ENCODE data around the gene KLHL22. TPM values are rescaled to one million over a fixed set of nuclear protein-coding genes. Genes with fewer than 3 reads are reported as not detected.

KLHL22 gene
- total and polyA plus RNA-seq, 4 donors = 5.3 to 29.9 (median 20.4) TPM

GRCh38 chr22:20440637-20441591, 54.7 kb downstream of the KLHL22 start:
- ATAC-seq (ENCODE audit: low FRiP score) = no peak
- H3K4me1 ChIP-seq (ENCODE audit: control insufficient read depth in 1 of 2, insufficient read depth in 2 of 2, low read length in 2 of 2) = no peaks in the 10 kb centered on the region

GRCh38 chr22:20439928-20440575, 55.5 kb downstream of the KLHL22 start:
- Histone ChIP-seq H3K4me3 (ENCODE audit: low read length in 2 of 2) (no peak overlapping the region), H3K9me3 (ENCODE audit: control insufficient read depth, low read length) (no peaks in the 10 kb centered on the region), H3K36me3 (ENCODE audit: control insufficient read depth in 1 of 2, insufficient read depth in 2 of 2, low read length in 1 of 2) (no peaks in the 10 kb centered on the region), H3K4me1 (ENCODE audit: control insufficient read depth in 1 of 2, insufficient read depth in 2 of 2, low read length in 2 of 2) (no peaks in the 10 kb centered on the region), H3K27ac (ENCODE audit: low read depth in 1 of 2, low read length in 2 of 2) (no peak overlapping the region), H3K27me3 (ENCODE audit: control insufficient read depth in 1 of 2, insufficient read depth in 2 of 2, low read length in 1 of 2) (no peaks in the 10 kb centered on the region)
- DNase-seq (peak; percentile 33 to 61), ATAC-seq (ENCODE audit: low FRiP score) (no peak)
- intact Hi-C loops (cut with DNase I) = no loop called here
- WGBS, 2 donors = 90 to 92% methylated on average over 5 of the region's 5 CpGs

More at GRCh38 chr22:20440637-20441591, 54.7 kb downstream of the KLHL22 start:
- Histone ChIP-seq H3K4me3 (ENCODE audit: low read length in 2 of 2) (no peak overlapping the region), H3K27me3 (ENCODE audit: control insufficient read depth in 1 of 2, insufficient read depth in 2 of 2, low read length in 1 of 2) (no peaks in the 10 kb centered on the region), H3K9me3 (ENCODE audit: control insufficient read depth, low read length) (no peaks in the 10 kb centered on the region), H3K36me3 (ENCODE audit: control insufficient read depth in 1 of 2, insufficient read depth in 2 of 2, low read length in 1 of 2) (no peaks in the 10 kb centered on the region), H3K27ac (ENCODE audit: low read depth in 1 of 2, low read length in 2 of 2) (no peak overlapping the region)
- intact Hi-C loops (cut with DNase I) = no loop called here
- WGBS, 2 donors = 69 to 73% methylated on average over 12 to 13 of the region's 13 CpGs
- peak; percentile 32 to 62 for DNase-seq

GRCh38 chr22:20439556-20439927, 56.1 kb downstream of the KLHL22 start:
- Histone ChIP-seq H3K4me1 (ENCODE audit: control insufficient read depth in 1 of 2, insufficient read depth in 2 of 2, low read length in 2 of 2) (no peaks in the 10 kb centered on the region), H3K4me3 (ENCODE audit: low read length in 2 of 2) (no peak overlapping the region), H3K27ac (ENCODE audit: low read depth in 1 of 2, low read length in 2 of 2) (no peak overlapping the region), H3K27me3 (ENCODE audit: control insufficient read depth in 1 of 2, insufficient read depth in 2 of 2, low read length in 1 of 2) (no peaks in the 10 kb centered on the region), H3K36me3 (ENCODE audit: control insufficient read depth in 1 of 2, insufficient read depth in 2 of 2, low read length in 1 of 2) (no peaks in the 10 kb centered on the region), H3K9me3 (ENCODE audit: control insufficient read depth, low read length) (no peaks in the 10 kb centered on the region)
- intact Hi-C loops (cut with DNase I) = no loop called here
- no peak for ATAC-seq (ENCODE audit: low FRiP score)
- WGBS, 2 donors = 67 to 69% methylated on average over 4 of the region's 4 CpGs
- no peak for DNase-seq

GRCh38 chr22:20438678-20439492, 56.7 kb downstream of the KLHL22 start:
- Histone ChIP-seq H3K27me3 (ENCODE audit: control insufficient read depth in 1 of 2, insufficient read depth in 2 of 2, low read length in 1 of 2) (no peaks in the 10 kb centered on the region), H3K4me3 (ENCODE audit: low read length in 2 of 2) (peak overlapping the region in 1 of 2 donors; percentile 83), H3K36me3 (ENCODE audit: control insufficient read depth in 1 of 2, insufficient read depth in 2 of 2, low read length in 1 of 2) (no peaks in the 10 kb centered on the region), H3K9me3 (ENCODE audit: control insufficient read depth, low read length) (no peaks in the 10 kb centered on the region), H3K27ac (ENCODE audit: low read depth in 1 of 2, low read length in 2 of 2) (peak overlapping the region in 1 of 2 donors; percentile 41), H3K4me1 (ENCODE audit: control insufficient read depth in 1 of 2, insufficient read depth in 2 of 2, low read length in 2 of 2) (no peaks in the 10 kb centered on the region)
- ATAC-seq (ENCODE audit: low FRiP score) (peak; percentile 43), DNase-seq (peak; percentile 53 to 79)
- intact Hi-C loops (cut with DNase I) = no loop called here
- 41 to 48% methylated on average over 12 to 13 of the region's 13 CpGs for WGBS, 2 donors

- Histone ChIP-seq H3K27ac (ENCODE audit: low read depth in 1 of 2, low read length in 2 of 2) (peak overlapping the region; percentile 30 to 41), H3K27me3 (ENCODE audit: control insufficient read depth in 1 of 2, insufficient read depth in 2 of 2, low read length in 1 of 2) (no peaks in the 10 kb centered on the region), H3K36me3 (ENCODE audit: control insufficient read depth in 1 of 2, insufficient read depth in 2 of 2, low read length in 1 of 2) (no peaks in the 10 kb centered on the region), H3K9me3 (ENCODE audit: control insufficient read depth, low read length) (no peaks in the 10 kb centered on the region), H3K4me3 (ENCODE audit: low read length in 2 of 2) (peak overlapping the region; percentile 67 to 83), H3K4me1 (ENCODE audit: control insufficient read depth in 1 of 2, insufficient read depth in 2 of 2, low read length in 2 of 2) (no peaks in the 10 kb centered on the region)
- 18 to 24% methylated on average over 6 of the region's 6 CpGs for WGBS, 2 donors
- ATAC-seq (ENCODE audit: low FRiP score) = no peak
- DNase-seq = no peak
- intact Hi-C loops (cut with DNase I) = no loop called here
Observed at GRCh38 chr22:20438427-20438677, 57.2 kb downstream of the KLHL22 start.

- Histone ChIP-seq H3K27ac (ENCODE audit: low read depth in 1 of 2, low read length in 2 of 2) (peak within 1 kb of the TSS; percentile 30 to 85), H3K4me3 (ENCODE audit: low read length in 2 of 2) (peak within 1 kb of the TSS; percentile 67 to 83), H3K27me3 (ENCODE audit: control insufficient read depth in 1 of 2, insufficient read depth in 2 of 2, low read length in 1 of 2) (no peaks in the 10 kb centered on the region), H3K9me3 (ENCODE audit: control insufficient read depth, low read length) (no peaks in the 10 kb centered on the region), H3K4me1 (ENCODE audit: control insufficient read depth in 1 of 2, insufficient read depth in 2 of 2, low read length in 2 of 2) (no peaks in the 10 kb centered on the region), H3K36me3 (ENCODE audit: control insufficient read depth in 1 of 2, insufficient read depth in 2 of 2, low read length in 1 of 2) (no peaks in the 10 kb centered on the region)
- ATAC-seq (ENCODE audit: low FRiP score) = peak; percentile 77
- intact Hi-C loops (cut with DNase I) = loop anchor here in 1 of 2 donors (2.0 kb wide), 1 partner anchor 15 kb away; no protein-coding TSS in a partner anchor
- peak; percentile 77 to 91 for DNase-seq
- 1 to 2% methylated on average over 57 to 95 of the region's 95 CpGs for WGBS, 2 donors
Observed at GRCh38 chr22:20437613-20438426, 57.8 kb downstream of the KLHL22 start, which contains the start of gene SCARF2. SCARF2 (minus strand) TSS chr22:20437825; CDS start chr22:20437754, 71 bp downstream.

- ATAC-seq (ENCODE audit: low FRiP score) (peak; percentile 0), DNase-seq (peak; percentile 58 to 80)
- Histone ChIP-seq H3K4me1 (ENCODE audit: control insufficient read depth in 1 of 2, insufficient read depth in 2 of 2, low read length in 2 of 2) (no peaks in the 10 kb centered on the region), H3K27me3 (ENCODE audit: control insufficient read depth in 1 of 2, insufficient read depth in 2 of 2, low read length in 1 of 2) (no peaks in the 10 kb centered on the region), H3K27ac (ENCODE audit: low read depth in 1 of 2, low read length in 2 of 2) (peak overlapping the region in 1 of 2 donors; percentile 85), H3K9me3 (ENCODE audit: control insufficient read depth, low read length) (no peaks in the 10 kb centered on the region), H3K4me3 (ENCODE audit: low read length in 2 of 2) (peak overlapping the region; percentile 67 to 83), H3K36me3 (ENCODE audit: control insufficient read depth in 1 of 2, insufficient read depth in 2 of 2, low read length in 1 of 2) (no peaks in the 10 kb centered on the region)
- WGBS, 2 donors = 1% methylated on average over 49 to 61 of the region's 61 CpGs
- intact Hi-C loops (cut with DNase I) = loop anchor here in 1 of 2 donors (2.0 kb wide), 1 partner anchor 14 kb away; no protein-coding TSS in a partner anchor
Observed at GRCh38 chr22:20436768-20437612, 58.6 kb downstream of the KLHL22 start.

Measured in aorta (tissue), 5 donors.